Measurements from ENCODE around the gene ZC3HAV1L.
"Not testable (repeated sequence)": the region's sequence is repeated elsewhere in the genome, so short reads cannot be mapped to it uniquely, and the experiment has no call there.

ZC3HAV1L gene

DNA sequence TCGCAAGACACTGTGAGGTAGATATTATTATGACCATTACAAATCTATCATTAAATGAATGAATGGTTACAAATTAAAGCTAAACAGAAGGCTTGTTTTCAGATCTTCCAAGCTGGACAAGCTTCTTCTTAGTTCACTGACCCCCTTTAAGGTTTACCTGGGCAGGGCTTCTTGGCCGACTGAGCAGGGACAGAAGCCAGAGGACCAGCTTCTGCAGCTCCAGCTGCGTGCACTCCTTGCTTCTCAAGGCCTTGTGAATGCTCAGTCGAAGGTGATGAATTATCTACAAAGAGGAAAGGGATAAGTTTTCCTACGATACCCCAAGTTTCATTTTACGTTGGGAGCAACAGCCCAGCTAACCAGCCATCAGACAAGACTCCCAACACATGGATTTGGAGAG, 9.3 kb downstream of the ZC3HAV1L start:
- Histone ChIP-seq H3K27ac (no peak overlapping the region), H3K36me3 (no peaks in the 10 kb centered on the region), H3K4me3 (ENCODE audit: low read depth in 1 of 2, low read length in 1 of 2) (no peak overlapping the region), H3K4me1 (ENCODE audit: control insufficient read depth in 1 of 2, insufficient read depth in 1 of 2, low read depth in 1 of 2, low read length in 1 of 2) (no peaks in the 10 kb centered on the region), H3K9me3 (no peaks in the 10 kb centered on the region), H3K27me3 (no peaks in the 10 kb centered on the region)
- TF ChIP-seq, protein P1, sequence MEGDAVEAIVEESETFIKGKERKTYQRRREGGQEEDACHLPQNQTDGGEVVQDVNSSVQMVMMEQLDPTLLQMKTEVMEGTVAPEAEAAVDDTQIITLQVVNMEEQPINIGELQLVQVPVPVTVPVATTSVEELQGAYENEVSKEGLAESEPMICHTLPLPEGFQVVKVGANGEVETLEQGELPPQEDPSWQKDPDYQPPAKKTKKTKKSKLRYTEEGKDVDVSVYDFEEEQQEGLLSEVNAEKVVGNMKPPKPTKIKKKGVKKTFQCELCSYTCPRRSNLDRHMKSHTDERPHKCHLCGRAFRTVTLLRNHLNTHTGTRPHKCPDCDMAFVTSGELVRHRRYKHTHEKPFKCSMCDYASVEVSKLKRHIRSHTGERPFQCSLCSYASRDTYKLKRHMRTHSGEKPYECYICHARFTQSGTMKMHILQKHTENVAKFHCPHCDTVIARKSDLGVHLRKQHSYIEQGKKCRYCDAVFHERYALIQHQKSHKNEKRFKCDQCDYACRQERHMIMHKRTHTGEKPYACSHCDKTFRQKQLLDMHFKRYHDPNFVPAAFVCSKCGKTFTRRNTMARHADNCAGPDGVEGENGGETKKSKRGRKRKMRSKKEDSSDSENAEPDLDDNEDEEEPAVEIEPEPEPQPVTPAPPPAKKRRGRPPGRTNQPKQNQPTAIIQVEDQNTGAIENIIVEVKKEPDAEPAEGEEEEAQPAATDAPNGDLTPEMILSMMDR (IDR thresholded peaks at IDR 0.05) = no peak

GRCh38 chr7:139025861-139026260, 10.0 kb downstream of the ZC3HAV1L start:
- H3K36me3 ChIP-seq; H3K9me3 ChIP-seq; H3K27ac ChIP-seq; H3K4me1 ChIP-seq (ENCODE audit: control insufficient read depth in 1 of 2, insufficient read depth in 1 of 2, low read depth in 1 of 2, low read length in 1 of 2); H3K4me3 ChIP-seq (ENCODE audit: low read depth in 1 of 2, low read length in 1 of 2); H3K27me3 ChIP-seq: not testable (repeated sequence)

GRCh38 chr7:139023076-139023475, 12.8 kb downstream of the ZC3HAV1L start:
- Histone ChIP-seq H3K4me1 (ENCODE audit: control insufficient read depth in 1 of 2, insufficient read depth in 1 of 2, low read depth in 1 of 2, low read length in 1 of 2) (no peaks in the 10 kb centered on the region), H3K27me3 (no peaks in the 10 kb centered on the region), H3K36me3 (no peaks in the 10 kb centered on the region), H3K9me3 (no peaks in the 10 kb centered on the region), H3K4me3 (ENCODE audit: low read depth in 1 of 2, low read length in 1 of 2) (no peak overlapping the region), H3K27ac (no peak overlapping the region)
- TF ChIP-seq, protein P1 (IDR thresholded peaks at IDR 0.05) = no peak

- Histone ChIP-seq H3K9me3 (no peaks in the 10 kb centered on the region), H3K27ac (no peak overlapping the region), H3K4me1 (ENCODE audit: control insufficient read depth in 1 of 2, insufficient read depth in 1 of 2, low read depth in 1 of 2, low read length in 1 of 2) (no peaks in the 10 kb centered on the region), H3K4me3 (ENCODE audit: low read depth in 1 of 2, low read length in 1 of 2) (no peak overlapping the region), H3K36me3 (no peaks in the 10 kb centered on the region), H3K27me3 (no peaks in the 10 kb centered on the region)
- TF ChIP-seq, protein P1 (IDR thresholded peaks at IDR 0.05) = no peak
Measured at GRCh38 chr7:139022286-139022685, 13.6 kb downstream of the ZC3HAV1L start.

DNA sequence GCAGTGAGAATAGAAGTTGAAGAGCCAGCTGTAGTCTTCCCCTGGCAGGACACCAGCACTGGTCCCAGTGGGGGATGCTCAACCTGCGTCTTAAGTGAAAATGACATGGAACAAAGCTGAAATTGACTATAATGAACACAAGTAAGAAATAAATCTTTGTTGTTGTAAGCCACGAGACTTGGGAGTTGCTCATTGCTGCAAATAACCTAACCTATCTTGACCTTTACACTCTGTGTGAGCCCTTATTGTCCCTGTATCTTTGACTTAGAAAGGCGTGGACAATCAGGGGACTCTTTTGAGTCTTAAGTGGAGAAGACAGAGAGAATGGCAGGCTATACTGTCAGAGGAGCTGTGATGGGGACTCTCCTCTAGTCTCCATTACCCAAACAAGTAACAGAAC, 16.9 kb downstream of the ZC3HAV1L start:
- H3K4me1 ChIP-seq (ENCODE audit: control insufficient read depth in 1 of 2, insufficient read depth in 1 of 2, low read depth in 1 of 2, low read length in 1 of 2) = no peaks in the 10 kb centered on the region
- H3K36me3 ChIP-seq = no peaks in the 10 kb centered on the region
- TF ChIP-seq, protein P1 (IDR thresholded peaks at IDR 0.05) = no peak
- no peak overlapping the region for H3K4me3 ChIP-seq (ENCODE audit: low read depth in 1 of 2, low read length in 1 of 2)
- no peaks in the 10 kb centered on the region for H3K27me3 ChIP-seq
- no peaks in the 10 kb centered on the region for H3K9me3 ChIP-seq
- no peak overlapping the region for H3K27ac ChIP-seq

DNA sequence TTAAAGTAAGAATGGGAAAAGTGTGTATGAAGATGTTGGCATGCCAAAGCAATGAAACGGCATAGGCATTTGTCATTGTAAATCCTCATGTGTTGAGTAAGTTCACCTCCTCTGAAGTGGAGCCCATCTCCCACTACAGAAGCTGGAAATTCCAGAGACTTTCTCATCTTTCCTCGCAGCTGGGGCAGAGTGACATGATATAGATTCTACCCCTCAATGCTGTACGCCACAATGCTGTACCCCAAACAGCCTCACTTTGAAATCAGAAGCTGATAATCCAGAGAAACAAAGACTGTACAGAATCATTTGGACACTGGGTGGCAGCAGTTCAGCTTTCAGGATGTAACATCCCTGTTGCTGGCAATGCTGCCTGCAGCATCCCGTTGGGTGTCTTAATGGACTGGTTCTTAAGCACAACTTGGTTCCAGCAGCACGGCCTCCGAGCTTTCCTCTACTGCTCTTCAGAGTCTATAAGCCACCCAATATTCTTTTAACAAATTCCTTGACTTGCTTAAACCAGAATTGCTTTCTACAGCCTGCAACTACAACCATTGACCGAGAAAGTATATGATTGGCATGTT, 18.8 kb downstream of the ZC3HAV1L start:
- Histone ChIP-seq H3K4me3 (ENCODE audit: low read depth in 1 of 2, low read length in 1 of 2) (no peak overlapping the region), H3K36me3 (no peaks in the 10 kb centered on the region), H3K9me3 (no peaks in the 10 kb centered on the region), H3K27ac (no peak overlapping the region), H3K4me1 (ENCODE audit: control insufficient read depth in 1 of 2, insufficient read depth in 1 of 2, low read depth in 1 of 2, low read length in 1 of 2) (no peaks in the 10 kb centered on the region), H3K27me3 (no peaks in the 10 kb centered on the region)
- TF ChIP-seq, protein P1 (IDR thresholded peaks at IDR 0.05) = no peak
